Epithelial cell of esophagus (primary cell): ENCODE results near the gene OR6K6.

Source experiments
- DNase-seq: peaks from one replicate; pipeline ENCODE4 v3.0.0; 2010; ENCODE audit warnings: low read depth
- H3K4me3 ChIP-seq: 2 replicates; pipeline ENCODE4 v1.5.1; 2011; ENCODE audit warnings: mild to moderate bottlenecking, low read length, control low read depth
- CTCF ChIP-seq: IDR thresholded peaks from 2 replicates; pipeline ENCODE4 v1.5.1; 2011; ENCODE audit warnings: low read depth, mild to moderate bottlenecking, low read length, control low read depth, inconsistent platforms; ENCODE audit not compliant: insufficient read depth; ENCODE audit errors: missing control alignments

OR6K6 gene

GRCh38 chr1:158754420-158754819, at the start of gene OR6K6:
Gene OR6K6, plus strand, starts transcription at chr1:158754720. Its CDS starts 168 bp downstream, at chr1:158754888.
- no peak for TF ChIP-seq CTCF
- DNase-seq, result no peak
- no peak within 1 kb of the TSS for H3K4me3 ChIP-seq

- H3K4me3 ChIP-seq, result no peak overlapping the region
- no peak for TF ChIP-seq CTCF
- DNase-seq, result no peak
These were observed 48.4 kb upstream of the OR6K6 start for GRCh38 chr1:158706096-158706495.

GRCh38 chr1:158711098-158711497, 43.4 kb upstream of the OR6K6 start:
- no peak overlapping the region for H3K4me3 ChIP-seq
- DNase-seq, result no peak
- no peak for TF ChIP-seq CTCF

- no peak for DNase-seq
These were observed 39.8 kb upstream of the OR6K6 start for GRCh38 chr1:158714754-158715153.

GRCh38 chr1:158716335-158716734, 38.2 kb upstream of the OR6K6 start:
- no peak overlapping the region for H3K4me3 ChIP-seq
- peak; percentile 23 for DNase-seq
- no peak for TF ChIP-seq CTCF

More at GRCh38 chr1:158714754-158715153, 39.8 kb upstream of the OR6K6 start:
- H3K4me3 ChIP-seq, result no peak overlapping the region
- TF ChIP-seq CTCF, result no peak

GRCh38 chr1:158717344-158717743, 37.2 kb upstream of the OR6K6 start:
- DNase-seq, result peak; percentile 53
- no peak overlapping the region for H3K4me3 ChIP-seq
- no peak for TF ChIP-seq CTCF

GRCh38 chr1:158719664-158720063, 34.9 kb upstream of the OR6K6 start:
- TF ChIP-seq CTCF, result no peak
- no peak for DNase-seq
- no peak overlapping the region for H3K4me3 ChIP-seq
